Measurements from ENCODE around the gene OLFML3.

The OLFML3 gene

DNA sequence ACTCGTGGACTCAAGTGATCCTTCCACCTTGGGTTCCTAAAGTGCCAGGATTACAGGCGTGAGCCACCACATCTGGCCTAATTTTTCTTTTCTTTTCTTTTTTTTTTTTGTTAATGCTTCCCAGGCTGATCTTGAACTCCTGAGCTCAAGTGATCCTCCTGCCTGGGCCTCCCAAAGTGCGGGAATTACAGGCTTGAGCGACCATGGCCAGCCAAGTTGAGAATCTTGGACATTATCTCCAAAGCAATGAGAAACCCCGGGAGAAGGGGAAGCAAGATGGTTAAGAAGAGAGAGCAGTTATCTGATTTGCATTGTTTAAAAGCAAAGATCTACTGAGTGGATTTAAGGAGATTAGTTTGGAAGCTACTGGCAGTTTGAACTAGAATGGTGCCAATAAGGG, 41.1 kb upstream of the OLFML3 start:
- Histone ChIP-seq H3K27ac (no peak overlapping the region), H3K4me1 (peaks cover 0 to 63% (median 3%) of the 10 kb centered on the region in 4 donors), H3K9me3 (no peaks in the 10 kb centered on the region), H3K36me3 (peaks cover 16 to 29% (median 22%) of the 10 kb centered on the region in 3 donors), H3K4me3 (no peak overlapping the region), H3K27me3 (no peaks in the 10 kb centered on the region)
- intact Hi-C loops (cut with DNase I; ENCODE audit: low total_unique reads), result loop anchor here (10.0 kb wide), 1 partner anchor 103 kb away; no protein-coding TSS in a partner anchor
- DNase-seq, result no peak
- TF ChIP-seq, protein P1, sequence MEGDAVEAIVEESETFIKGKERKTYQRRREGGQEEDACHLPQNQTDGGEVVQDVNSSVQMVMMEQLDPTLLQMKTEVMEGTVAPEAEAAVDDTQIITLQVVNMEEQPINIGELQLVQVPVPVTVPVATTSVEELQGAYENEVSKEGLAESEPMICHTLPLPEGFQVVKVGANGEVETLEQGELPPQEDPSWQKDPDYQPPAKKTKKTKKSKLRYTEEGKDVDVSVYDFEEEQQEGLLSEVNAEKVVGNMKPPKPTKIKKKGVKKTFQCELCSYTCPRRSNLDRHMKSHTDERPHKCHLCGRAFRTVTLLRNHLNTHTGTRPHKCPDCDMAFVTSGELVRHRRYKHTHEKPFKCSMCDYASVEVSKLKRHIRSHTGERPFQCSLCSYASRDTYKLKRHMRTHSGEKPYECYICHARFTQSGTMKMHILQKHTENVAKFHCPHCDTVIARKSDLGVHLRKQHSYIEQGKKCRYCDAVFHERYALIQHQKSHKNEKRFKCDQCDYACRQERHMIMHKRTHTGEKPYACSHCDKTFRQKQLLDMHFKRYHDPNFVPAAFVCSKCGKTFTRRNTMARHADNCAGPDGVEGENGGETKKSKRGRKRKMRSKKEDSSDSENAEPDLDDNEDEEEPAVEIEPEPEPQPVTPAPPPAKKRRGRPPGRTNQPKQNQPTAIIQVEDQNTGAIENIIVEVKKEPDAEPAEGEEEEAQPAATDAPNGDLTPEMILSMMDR (IDR thresholded peaks at IDR 0.05), result no peak

GRCh38 chr1:113940365-113941244, 38.7 kb upstream of the OLFML3 start:
- peaks cover 0 to 41% (median 3%) of the 10 kb centered on the region in 4 donors for H3K4me1 ChIP-seq
- no peak overlapping the region for H3K27ac ChIP-seq

GRCh38 chr1:113941245-113941559, 38.1 kb upstream of the OLFML3 start:
- Histone ChIP-seq H3K9me3 (no peaks in the 10 kb centered on the region), H3K4me3 (no peak overlapping the region), H3K27me3 (no peaks in the 10 kb centered on the region), H3K36me3 (peaks cover 16 to 35% (median 22%) of the 10 kb centered on the region in 3 donors), H3K4me1 (peaks cover 0 to 39% (median 3%) of the 10 kb centered on the region in 4 donors), H3K27ac (no peak overlapping the region)
- no peak for DNase-seq
- intact Hi-C loops (cut with DNase I; ENCODE audit: low total_unique reads), result no loop called here
- TF ChIP-seq, protein P1 (IDR thresholded peaks at IDR 0.05), result no peak

More at GRCh38 chr1:113940365-113941244, 38.7 kb upstream of the OLFML3 start:
- intact Hi-C loops (cut with DNase I; ENCODE audit: low total_unique reads), result no loop called here
- peaks cover 16 to 35% (median 22%) of the 10 kb centered on the region in 3 donors for H3K36me3 ChIP-seq
- TF ChIP-seq, protein P1 (IDR thresholded peaks at IDR 0.05), result no peak
- H3K4me3 ChIP-seq, result no peak overlapping the region
- H3K27me3 ChIP-seq, result no peaks in the 10 kb centered on the region
- DNase-seq, result no peak
- H3K9me3 ChIP-seq, result no peaks in the 10 kb centered on the region

- H3K36me3 ChIP-seq, result peaks cover 16 to 35% (median 22%) of the 10 kb centered on the region in 3 donors
- intact Hi-C loops (cut with DNase I; ENCODE audit: low total_unique reads), result no loop called here
- TF ChIP-seq, protein P1 (IDR thresholded peaks at IDR 0.05), result no peak
- DNase-seq, result no peak
- no peaks in the 10 kb centered on the region for H3K9me3 ChIP-seq
- H3K4me1 ChIP-seq, result peaks cover 0 to 42% (median 12%) of the 10 kb centered on the region in 4 donors
- no peaks in the 10 kb centered on the region for H3K27me3 ChIP-seq
- no peak overlapping the region for H3K4me3 ChIP-seq
- no peak overlapping the region for H3K27ac ChIP-seq
These were observed 36.7 kb upstream of the OLFML3 start for GRCh38 chr1:113942527-113942926.

DNA sequence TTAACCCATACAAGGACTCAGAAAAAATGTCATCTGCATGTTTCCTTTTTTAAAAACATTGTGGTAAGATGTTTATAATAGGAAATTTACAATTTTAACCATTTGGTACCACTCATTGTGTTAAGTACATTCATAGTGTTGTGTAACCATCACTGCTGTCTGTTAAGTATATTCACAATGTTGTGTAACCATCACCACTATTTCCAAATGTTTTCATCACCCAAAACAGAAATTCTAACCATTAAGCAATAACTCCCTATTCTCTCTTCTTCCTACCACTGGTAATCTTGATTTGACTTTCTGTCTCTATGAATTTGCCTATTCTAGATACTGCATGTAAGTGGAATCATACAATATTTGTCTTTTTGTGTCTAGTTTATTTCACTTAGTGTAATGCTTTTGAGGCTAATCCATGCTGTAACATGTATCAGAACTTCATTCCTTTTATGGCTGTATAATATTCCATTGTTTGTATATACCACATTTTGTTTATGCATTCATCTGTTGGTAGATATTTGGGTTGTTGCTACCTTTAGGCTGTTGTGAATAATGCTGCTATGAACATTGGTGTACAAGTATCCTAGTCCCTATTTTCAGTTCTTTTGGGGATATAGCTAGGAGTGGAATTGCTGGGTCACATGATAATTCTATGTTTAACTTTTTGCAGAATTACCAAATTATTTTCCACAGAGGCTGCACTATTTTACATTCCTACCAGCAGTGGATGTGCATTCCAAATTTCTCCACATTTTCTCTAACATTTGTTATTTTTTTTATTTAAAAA, 36.1 kb upstream of the OLFML3 start:
- peaks cover 16 to 35% (median 22%) of the 10 kb centered on the region in 3 donors for H3K36me3 ChIP-seq
- no peaks in the 10 kb centered on the region for H3K9me3 ChIP-seq
- H3K4me1 ChIP-seq, result peaks cover 0 to 44% (median 18%) of the 10 kb centered on the region in 4 donors
- TF ChIP-seq, protein P1 (IDR thresholded peaks at IDR 0.05), result no peak
- intact Hi-C loops (cut with DNase I; ENCODE audit: low total_unique reads), result no loop called here
- H3K27ac ChIP-seq, result no peak overlapping the region
- no peak for DNase-seq
- H3K27me3 ChIP-seq, result no peaks in the 10 kb centered on the region
- no peak overlapping the region for H3K4me3 ChIP-seq
